ENCODE results near the gene P2RX1.

- TF ChIP-seq CTCF (IDR thresholded peaks at IDR 0.05) = no peak
- no peak for TF ChIP-seq POLR2A (IDR thresholded peaks at IDR 0.05)
Observed at GRCh38 chr17:3954976-3955672, 38.9 kb upstream of the P2RX1 start.
